Progenitor cell of endocrine pancreas (in vitro differentiated cells): Measurements from ENCODE around the gene SNTG2. TPM values are rescaled to one million over a fixed set of nuclear protein-coding genes. Genes with fewer than 3 reads are reported as not detected.

ENCODE experiments used
- DNase-seq: peaks from one replicate; pipeline ENCODE4 v3.0.0; 2021; ENCODE audit warnings: low spot score; ENCODE audit not compliant: unreplicated experiment
- H3K27ac Mint-ChIP-seq: 2 replicates; pipeline ENCODE4 v1.8.0; 2021; ENCODE audit warnings: mild to moderate bottlenecking, moderate library complexity, mixed read lengths
- H3K27me3 Mint-ChIP-seq: 2 replicates; pipeline ENCODE4 v1.8.0; 2021; ENCODE audit warnings: mixed read lengths
- H3K36me3 Mint-ChIP-seq: 2 replicates; pipeline ENCODE4 v1.8.0; 2022; ENCODE audit warnings: mixed read lengths; ENCODE audit not compliant: insufficient read depth
- H3K4me1 Mint-ChIP-seq: 2 replicates; pipeline ENCODE4 v1.8.0; 2021; ENCODE audit warnings: low read depth, mixed read lengths
- H3K4me3 Mint-ChIP-seq: 2 replicates; pipeline ENCODE4 v1.8.0; 2021; ENCODE audit warnings: low read depth, mild to moderate bottlenecking, moderate library complexity, mixed read lengths
- H3K9me3 Mint-ChIP-seq: 2 replicates; pipeline ENCODE4 v1.8.0; 2021; ENCODE audit warnings: low read depth, mixed read lengths
- CTCF ChIP-seq: fragments of 200-600 bp; sonication (generic); IDR thresholded peaks from one replicate; pipeline ENCODE4 v1.5.0; 2021; ENCODE audit warnings: antibody characterized with exemption, mild to moderate bottlenecking; ENCODE audit not compliant: unreplicated experiment
- total RNA-seq: library from RNA; stranded (reverse); gene quantifications from 2 replicates; pipeline ENCODE4 v1.2.1, GENCODE V29; 2021

SNTG2 gene
- total RNA-seq, 1 donor from 2014 or later: 0.50 TPM

- H3K27me3 Mint-ChIP-seq: no peaks in the 10 kb centered on the region
- no peak for DNase-seq
- H3K27ac Mint-ChIP-seq: no peak overlapping the region
- H3K9me3 Mint-ChIP-seq: peaks cover 5% of the 10 kb centered on the region
- no peak for TF ChIP-seq CTCF
- no peaks in the 10 kb centered on the region for H3K36me3 Mint-ChIP-seq
- no peak overlapping the region for H3K4me3 Mint-ChIP-seq
- H3K4me1 Mint-ChIP-seq: no peaks in the 10 kb centered on the region
Observed at GRCh38 chr2:974054-974453, 23.4 kb downstream of the SNTG2 start.

- H3K9me3 Mint-ChIP-seq: peaks cover 5% of the 10 kb centered on the region
- H3K27ac Mint-ChIP-seq: no peak overlapping the region
- TF ChIP-seq CTCF: no peak
- no peaks in the 10 kb centered on the region for H3K27me3 Mint-ChIP-seq
- no peaks in the 10 kb centered on the region for H3K4me1 Mint-ChIP-seq
- no peak overlapping the region for H3K4me3 Mint-ChIP-seq
- H3K36me3 Mint-ChIP-seq: no peaks in the 10 kb centered on the region
- DNase-seq: no peak
Observed at GRCh38 chr2:974502-974901, 23.9 kb downstream of the SNTG2 start.

GRCh38 chr2:975095-975494, 24.4 kb downstream of the SNTG2 start:
- Mint-ChIP-seq H3K27me3 (no peaks in the 10 kb centered on the region), H3K36me3 (no peaks in the 10 kb centered on the region), H3K4me1 (no peaks in the 10 kb centered on the region), H3K27ac (no peak overlapping the region), H3K4me3 (no peak overlapping the region), H3K9me3 (no peaks in the 10 kb centered on the region)
- DNase-seq: no peak
- no peak for TF ChIP-seq CTCF

- H3K27ac Mint-ChIP-seq: no peak overlapping the region
- TF ChIP-seq CTCF: no peak
- H3K9me3 Mint-ChIP-seq: no peaks in the 10 kb centered on the region
- H3K27me3 Mint-ChIP-seq: peaks cover 19% of the 10 kb centered on the region
- H3K4me3 Mint-ChIP-seq: no peak overlapping the region
- no peak for DNase-seq
- H3K4me1 Mint-ChIP-seq: no peaks in the 10 kb centered on the region
- no peaks in the 10 kb centered on the region for H3K36me3 Mint-ChIP-seq
Observed at GRCh38 chr2:979069-979928, 28.6 kb downstream of the SNTG2 start.

- Mint-ChIP-seq H3K36me3 (no peaks in the 10 kb centered on the region), H3K4me1 (peaks cover 1% of the 10 kb centered on the region), H3K9me3 (no peaks in the 10 kb centered on the region), H3K27ac (no peak overlapping the region), H3K4me3 (no peak overlapping the region), H3K27me3 (peaks cover 27% of the 10 kb centered on the region)
- DNase-seq: no peak
- no peak for TF ChIP-seq CTCF
Observed at GRCh38 chr2:980176-980575, 29.5 kb downstream of the SNTG2 start.
